Activated CD8-positive, alpha-beta memory T cell treated with anti-CD3 and anti-CD28 coated beads for 4 hours (primary cell): Measurements from ENCODE around the gene SH2D6.
"Not testable (repeated sequence)": the region's sequence is repeated elsewhere in the genome, so short reads cannot be mapped to it uniquely, and the experiment has no call there.

Experiments
- DNase-seq, 2 donors: peaks; one replicate each; pipeline ENCODE4 v3.0.0-alpha.2; 2020; ENCODE audit warnings: low read depth in 2 of 2

Gene SH2D6

GRCh38 chr2:85439025-85439472 is 20.5 kb downstream of the SH2D6 start:
- no peak for DNase-seq

GRCh38 chr2:85439569-85439968 is 21.1 kb downstream of the SH2D6 start:
- not testable (repeated sequence) for DNase-seq

- DNase-seq = no peak
Measured at GRCh38 chr2:85439986-85440385, 21.5 kb downstream of the SH2D6 start.

- DNase-seq = no peak
Measured at GRCh38 chr2:85440729-85441128, 22.2 kb downstream of the SH2D6 start.

- no peak for DNase-seq
Measured at GRCh38 chr2:85441864-85442263, 23.4 kb downstream of the SH2D6 start.

- no peak for DNase-seq
Measured at GRCh38 chr2:85444629-85445172, 26.2 kb downstream of the SH2D6 start.

- no peak for DNase-seq
Measured at GRCh38 chr2:85445316-85446295, 27.1 kb downstream of the SH2D6 start.

- DNase-seq = no peak
Measured at GRCh38 chr2:85446296-85447221, 28.0 kb downstream of the SH2D6 start.

GRCh38 chr2:85447222-85447585 is 28.7 kb downstream of the SH2D6 start:
- no peak for DNase-seq

- DNase-seq = no peak
Measured at GRCh38 chr2:85448461-85449213, 30.1 kb downstream of the SH2D6 start.

- DNase-seq = no peak
Measured at GRCh38 chr2:85449214-85449588, 30.7 kb downstream of the SH2D6 start.

GRCh38 chr2:85452237-85452636 is 33.7 kb downstream of the SH2D6 start:
- no peak for DNase-seq

- no peak for DNase-seq
Measured at GRCh38 chr2:85453571-85453970, 35.1 kb downstream of the SH2D6 start.

- DNase-seq = no peak
Measured at GRCh38 chr2:85455552-85456090, 37.1 kb downstream of the SH2D6 start.

GRCh38 chr2:85457043-85457442 is 38.5 kb downstream of the SH2D6 start:
- no peak for DNase-seq

GRCh38 chr2:85457877-85458316 is 39.4 kb downstream of the SH2D6 start:
- no peak for DNase-seq

- DNase-seq = no peak
Measured at GRCh38 chr2:85458601-85459563, 40.4 kb downstream of the SH2D6 start.

GRCh38 chr2:85459771-85460170 is 41.3 kb downstream of the SH2D6 start:
- no peak for DNase-seq

GRCh38 chr2:85462322-85462721 is 43.8 kb downstream of the SH2D6 start:
- DNase-seq = no peak
